Gastroesophageal sphincter (tissue), 4 donors: Measurements from ENCODE around the gene RNF150. TPM values are rescaled to one million over a fixed set of nuclear protein-coding genes. Genes with fewer than 3 reads are reported as not detected.

Experiments used
- ATAC-seq: fragments of 150-250 bp; one replicate; pipeline ENCODE4 v1.9.1; 2016; ENCODE audit warnings: mild to moderate bottlenecking, moderate library complexity
- H3K27ac ChIP-seq, 4 donors: fragments of 200-600 bp; sonication (generic) in 3 of 4; 1 replicate in 3 of 4; 2 replicates in 1 of 4; pipeline ENCODE4 v1.5.1; 2016 to 2019
- H3K27me3 ChIP-seq: fragments of 200-600 bp; sonication (generic); one replicate; pipeline ENCODE4 v1.5.1; 2019
- H3K36me3 ChIP-seq, 2 donors: fragments of 200-600 bp; sonication (generic); one replicate each; pipeline ENCODE4 v1.5.1; 2019; ENCODE audit warnings: control low read depth in 1 of 2
- H3K4me1 ChIP-seq, 3 donors: fragments of 200-600 bp; sonication (generic); 1 replicate in 2 of 3; 2 replicates in 1 of 3; pipeline ENCODE4 v1.5.1; 2016 to 2019; ENCODE audit warnings: control low read depth in 2 of 3
- H3K4me3 ChIP-seq, 2 donors: fragments of 200-600 bp; sonication (generic); one replicate each; pipeline ENCODE4 v1.5.1; 2019; ENCODE audit warnings: mild to moderate bottlenecking in 1 of 2, moderate library complexity in 1 of 2
- H3K9me3 ChIP-seq, 3 donors: fragments of 200-600 bp; sonication (generic); one replicate each; pipeline ENCODE4 v1.5.1; 2017 to 2019; ENCODE audit warnings: control low read depth in 2 of 3
- CTCF ChIP-seq, 4 experiments: fragments of 200-600 bp in 2 of 4; fragments of 450-650 bp in 2 of 4; sonication (generic) in 1 of 4; IDR thresholded peaks; one replicate each; pipeline ENCODE4 v1.5.1; 2017 to 2019; ENCODE audit warnings: antibody characterized with exemption in 4 of 4, mild to moderate bottlenecking in 2 of 4, moderate library complexity in 2 of 4
- EP300 ChIP-seq: sonication (generic); formaldehyde crosslinking; IDR thresholded peaks from one replicate; pipeline ENCODE4 v1.6.1; 2017; ENCODE audit warnings: antibody characterized with exemption, mild to moderate bottlenecking
- POLR2A ChIP-seq, 2 donors: fragments of 450-650 bp; IDR thresholded peaks; one replicate each; pipeline ENCODE4 v1.6.1; 2017; ENCODE audit warnings: antibody characterized with exemption in 2 of 2, mild to moderate bottlenecking in 2 of 2, moderate library complexity in 1 of 2
- POLR2AphosphoS5 ChIP-seq: sonication (generic); formaldehyde crosslinking; IDR thresholded peaks from one replicate; pipeline ENCODE4 v1.6.1; 2017; ENCODE audit warnings: antibody characterized with exemption
- WGBS, 2 donors: methylation state at CpG; one replicate each; pipeline ENCODE4 v1.1.5; 2018; ENCODE audit warnings: low coverage in 1 of 2; 5-methylcytosine and 5-hydroxymethylcytosine counted together
- total RNA-seq, 4 donors: library from RNA; depleted of rRNA; stranded (reverse); fragments of >200 nt; gene quantifications; one replicate each; pipeline ENCODE4 v1.1.0, GENCODE V29; 2016

The RNF150 gene
- total RNA-seq, 4 donors from 2014 or later: 36.5 to 70.5 (median 59.9) TPM

GRCh38 chr4:141016117-141016798, 117.0 kb downstream of the RNF150 start:
- no peaks in the 10 kb centered on the region for H3K27me3 ChIP-seq
- H3K4me1 ChIP-seq: peaks cover 21 to 69% (median 31%) of the 10 kb centered on the region in 3 donors
- WGBS, 2 donors: 40 to 49% methylated on average over 4 to 8 of the region's 8 CpGs
- H3K4me3 ChIP-seq: no peak overlapping the region
- no peaks in the 10 kb centered on the region for H3K9me3 ChIP-seq
- H3K27ac ChIP-seq: peak overlapping the region; percentile 48 to 61 (median 54)
- H3K36me3 ChIP-seq: no peaks in the 10 kb centered on the region
- peak; percentile 52 for ATAC-seq
- no peak for TF ChIP-seq POLR2A (IDR thresholded peaks at IDR 0.05)
- no peak for TF ChIP-seq POLR2AphosphoS5
- TF ChIP-seq EP300: no peak
- TF ChIP-seq CTCF (IDR thresholded peaks at IDR 0.05): no peak

GRCh38 chr4:141013899-141014298, 119.4 kb downstream of the RNF150 start:
- Histone ChIP-seq H3K27ac (no peak overlapping the region), H3K4me3 (no peak overlapping the region), H3K9me3 (no peaks in the 10 kb centered on the region), H3K36me3 (no peaks in the 10 kb centered on the region), H3K4me1 (peaks cover 6 to 49% (median 19%) of the 10 kb centered on the region in 3 donors), H3K27me3 (no peaks in the 10 kb centered on the region)
- TF ChIP-seq POLR2A (IDR thresholded peaks at IDR 0.05) (no peak), POLR2AphosphoS5 (no peak)
- 0 to 73% methylated on average over 1 to 3 of the region's 3 CpGs for WGBS, 2 donors
- ATAC-seq: no peak

- no peak for TF ChIP-seq POLR2AphosphoS5
- TF ChIP-seq EP300: no peak
- no peak for TF ChIP-seq POLR2A (IDR thresholded peaks at IDR 0.05)
- no peak for TF ChIP-seq CTCF (IDR thresholded peaks at IDR 0.05)
- Histone ChIP-seq H3K27ac (peak overlapping the region in 3 of 4 donors; percentile 34 to 59 (median 51)), H3K4me3 (no peak overlapping the region), H3K36me3 (no peaks in the 10 kb centered on the region), H3K9me3 (no peaks in the 10 kb centered on the region), H3K4me1 (peaks cover 6 to 30% (median 10%) of the 10 kb centered on the region in 3 donors), H3K27me3 (no peaks in the 10 kb centered on the region)
- WGBS, 2 donors: 24 to 47% methylated on average over 2 of the region's 3 CpGs
- ATAC-seq: peak; percentile 39
These were observed 121.4 kb downstream of the RNF150 start for GRCh38 chr4:141011901-141012315.

- ATAC-seq: no peak
- peaks cover 0 to 19% (median 7%) of the 10 kb centered on the region in 3 donors for H3K4me1 ChIP-seq
- H3K27ac ChIP-seq: no peak overlapping the region
These were observed 123.3 kb downstream of the RNF150 start for GRCh38 chr4:141009931-141010330.

GRCh38 chr4:141009129-141009528, 124.1 kb downstream of the RNF150 start:
- Histone ChIP-seq H3K36me3 (no peaks in the 10 kb centered on the region), H3K4me3 (no peak overlapping the region), H3K27ac (no peak overlapping the region), H3K27me3 (no peaks in the 10 kb centered on the region), H3K9me3 (no peaks in the 10 kb centered on the region), H3K4me1 (peaks cover 0 to 25% (median 7%) of the 10 kb centered on the region in 3 donors)
- ATAC-seq: no peak
- TF ChIP-seq CTCF (IDR thresholded peaks at IDR 0.05): no peak
- TF ChIP-seq EP300: no peak
- TF ChIP-seq POLR2A (IDR thresholded peaks at IDR 0.05): no peak
- no peak for TF ChIP-seq POLR2AphosphoS5
- 88 to 100% methylated on average over 1 of the region's 1 CpG for WGBS, 2 donors

More at GRCh38 chr4:141009931-141010330, 123.3 kb downstream of the RNF150 start:
- Histone ChIP-seq H3K27me3 (no peaks in the 10 kb centered on the region), H3K4me3 (no peak overlapping the region), H3K9me3 (no peaks in the 10 kb centered on the region), H3K36me3 (no peaks in the 10 kb centered on the region)
- TF ChIP-seq POLR2A (IDR thresholded peaks at IDR 0.05): no peak
- no peak for TF ChIP-seq EP300
- no peak for TF ChIP-seq CTCF (IDR thresholded peaks at IDR 0.05)
- TF ChIP-seq POLR2AphosphoS5: no peak
